Adipocyte (in vitro differentiated cells): ENCODE results near the gene SBK1.

Experiments used
- DNase-seq: peaks from one replicate; pipeline ENCODE4 v3.0.0-alpha.2; 2015; ENCODE audit warnings: low read depth
- H3K27me3 ChIP-seq: replicated peaks from 2 replicates; pipeline ENCODE4 v1.7.0; 2013; ENCODE audit warnings: mild to moderate bottlenecking, low read length, moderate library complexity; ENCODE audit not compliant: control insufficient read depth, insufficient read depth
- H3K36me3 ChIP-seq: 2 replicates; pipeline ENCODE4 v1.7.0; 2013; ENCODE audit warnings: low read length, mild to moderate bottlenecking, moderate library complexity; ENCODE audit not compliant: control insufficient read depth, insufficient read depth, severe bottlenecking
- H3K4me1 ChIP-seq: 2 replicates; pipeline ENCODE4 v1.7.0; 2013; ENCODE audit warnings: mild to moderate bottlenecking, low read length, moderate library complexity; ENCODE audit not compliant: control insufficient read depth, insufficient read depth
- H3K4me3 ChIP-seq: 2 replicates; pipeline ENCODE4 v1.7.0; 2013; ENCODE audit warnings: mild to moderate bottlenecking, low read length, moderate library complexity
- H3K9ac ChIP-seq: 2 replicates; pipeline ENCODE4 v1.7.0; 2013; ENCODE audit warnings: mild to moderate bottlenecking, low read length, moderate library complexity
- H3K9me3 ChIP-seq: 2 replicates; pipeline ENCODE4 v1.7.0; 2013; ENCODE audit warnings: mild to moderate bottlenecking, low read length, moderate library complexity; ENCODE audit not compliant: control insufficient read depth

SBK1 gene

DNA sequence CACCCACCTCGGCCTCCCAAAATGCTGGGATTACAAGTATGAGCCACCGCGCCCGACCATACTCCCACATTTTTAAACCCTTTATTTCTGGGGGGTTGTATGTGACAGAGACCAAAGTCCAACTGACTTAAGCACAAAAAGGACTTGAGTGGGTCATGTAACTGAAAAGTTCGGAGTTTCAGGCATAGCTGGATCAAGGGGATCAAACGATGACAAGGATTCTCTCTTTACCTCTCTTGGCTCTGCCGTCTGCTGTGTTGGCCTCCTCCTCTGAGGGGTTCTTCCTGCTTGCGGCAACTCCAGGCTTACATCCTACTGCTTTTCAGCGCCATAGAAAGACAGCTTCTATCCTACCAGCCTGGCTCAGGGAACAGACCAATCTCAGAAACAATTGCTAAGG is 9.2 kb upstream of the SBK1 start:
- Histone ChIP-seq H3K27me3 (peaks cover 45% of the 10 kb centered on the region), H3K4me1 (no peaks in the 10 kb centered on the region), H3K9me3 (no peaks in the 10 kb centered on the region), H3K9ac (no peak overlapping the region), H3K36me3 (no peaks in the 10 kb centered on the region), H3K4me3 (no peak overlapping the region)
- no peak for DNase-seq

DNA sequence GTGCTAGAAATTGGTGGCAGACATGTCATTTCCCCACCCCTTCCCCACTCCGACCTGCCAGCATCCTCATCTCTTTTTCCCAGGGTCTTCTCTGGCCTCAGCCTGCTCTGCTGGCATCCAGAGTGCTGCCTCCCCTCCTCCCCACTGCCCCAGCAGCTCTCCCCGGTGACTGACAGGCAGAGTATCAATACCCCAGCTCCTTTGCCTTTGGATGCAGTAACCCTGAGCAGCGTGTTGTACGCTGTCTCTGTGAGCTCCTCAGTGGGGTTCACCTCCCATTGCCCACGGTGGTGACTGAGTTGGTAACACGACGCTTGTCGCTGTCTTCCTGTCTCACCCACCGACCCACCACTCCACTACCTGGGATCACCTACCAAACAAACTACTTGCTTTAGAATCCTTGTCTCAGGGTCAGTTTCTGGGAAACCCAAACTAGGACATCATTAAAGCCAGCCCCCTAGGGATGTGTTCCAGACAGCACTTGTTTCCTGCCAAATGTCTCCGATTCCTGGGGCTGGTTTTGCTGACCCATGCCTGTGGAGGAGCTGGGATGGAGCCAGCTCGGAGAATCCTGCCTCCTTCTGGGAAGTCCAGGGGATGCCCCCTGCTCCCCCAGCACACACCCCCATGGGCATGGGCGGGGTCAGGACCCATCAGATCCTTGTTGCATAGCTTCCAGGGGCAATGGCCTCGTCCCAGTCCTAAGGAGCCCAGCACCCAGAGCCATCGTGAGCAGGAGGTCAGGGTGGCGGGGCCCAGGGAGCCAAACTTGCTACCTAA is 8.3 kb upstream of the SBK1 start:
- peaks cover 52% of the 10 kb centered on the region for H3K27me3 ChIP-seq
- H3K36me3 ChIP-seq: no peaks in the 10 kb centered on the region
- no peak overlapping the region for H3K4me3 ChIP-seq
- H3K4me1 ChIP-seq: no peaks in the 10 kb centered on the region
- H3K9me3 ChIP-seq: no peaks in the 10 kb centered on the region
- no peak overlapping the region for H3K9ac ChIP-seq
- DNase-seq: no peak

DNA sequence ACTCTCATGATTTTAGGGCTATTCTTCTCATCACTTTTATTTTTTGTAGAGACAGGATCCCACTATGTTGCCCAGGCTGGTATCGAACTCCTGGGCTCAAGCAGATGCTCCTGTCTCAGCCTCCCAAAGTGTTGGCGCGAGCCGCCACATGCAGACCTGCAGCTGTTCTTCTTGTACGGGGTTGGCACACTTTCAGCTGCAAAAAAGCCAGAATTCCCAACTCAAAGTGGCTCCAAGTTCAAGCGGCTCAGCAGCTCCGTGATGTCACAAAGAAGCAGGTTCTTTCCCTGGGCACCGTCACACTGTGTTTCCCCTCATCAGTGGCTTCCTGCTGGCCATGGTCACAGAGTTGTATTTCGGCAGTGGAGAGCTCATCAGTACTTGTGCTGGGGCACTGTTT is 6.7 kb upstream of the SBK1 start:
- Histone ChIP-seq H3K9ac (no peak overlapping the region), H3K4me1 (no peaks in the 10 kb centered on the region), H3K9me3 (no peaks in the 10 kb centered on the region), H3K27me3 (peaks cover 61% of the 10 kb centered on the region), H3K36me3 (no peaks in the 10 kb centered on the region), H3K4me3 (no peak overlapping the region)
- no peak for DNase-seq

DNA sequence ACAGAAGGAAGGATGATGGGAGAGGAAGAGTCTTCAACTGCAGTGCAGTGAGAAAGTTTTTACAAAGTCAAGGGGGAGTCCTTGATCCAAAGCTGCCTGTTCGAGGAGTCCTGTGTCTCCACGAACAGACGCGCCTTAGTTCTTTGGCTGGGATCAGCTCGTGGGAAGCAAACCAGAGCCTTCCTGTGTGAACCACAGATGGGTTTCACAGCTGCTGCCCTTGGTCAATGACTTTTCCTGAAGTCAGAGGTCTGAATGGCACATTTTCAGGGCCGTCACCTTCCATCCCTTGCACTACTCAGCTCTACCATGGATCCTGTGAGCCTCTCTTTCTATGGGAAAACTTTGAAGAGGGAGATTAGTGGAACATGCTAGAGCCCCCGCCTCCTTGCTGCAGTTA is 4.2 kb upstream of the SBK1 start:
- no peaks in the 10 kb centered on the region for H3K4me1 ChIP-seq
- H3K4me3 ChIP-seq: no peak overlapping the region
- no peaks in the 10 kb centered on the region for H3K9me3 ChIP-seq
- no peak overlapping the region for H3K9ac ChIP-seq
- DNase-seq: no peak
- H3K36me3 ChIP-seq: no peaks in the 10 kb centered on the region
- peaks cover 50% of the 10 kb centered on the region for H3K27me3 ChIP-seq

DNA sequence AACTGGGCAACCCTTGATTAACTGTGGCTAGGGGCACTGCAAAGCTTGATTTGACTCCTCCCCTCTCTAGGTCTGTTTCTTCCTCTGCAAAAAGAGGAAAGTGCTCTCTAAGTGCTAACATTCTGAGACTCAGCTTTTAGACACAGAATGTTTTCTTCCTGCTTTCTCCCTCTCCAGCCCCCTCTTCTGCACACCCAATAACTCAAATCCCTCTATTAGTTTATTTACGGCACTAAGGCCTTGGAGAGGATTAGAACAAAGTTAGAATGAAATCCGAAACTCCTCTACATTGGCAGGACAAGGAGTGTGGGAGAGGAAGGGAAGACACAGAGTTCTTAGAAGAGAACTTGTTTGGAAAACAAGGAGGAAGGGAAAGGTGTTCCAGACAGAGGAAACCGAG is 3.3 kb upstream of the SBK1 start:
- Histone ChIP-seq H3K4me1 (no peaks in the 10 kb centered on the region), H3K27me3 (peaks cover 51% of the 10 kb centered on the region), H3K9me3 (no peaks in the 10 kb centered on the region), H3K36me3 (no peaks in the 10 kb centered on the region), H3K9ac (no peak overlapping the region), H3K4me3 (no peak overlapping the region)
- DNase-seq: no peak

DNA sequence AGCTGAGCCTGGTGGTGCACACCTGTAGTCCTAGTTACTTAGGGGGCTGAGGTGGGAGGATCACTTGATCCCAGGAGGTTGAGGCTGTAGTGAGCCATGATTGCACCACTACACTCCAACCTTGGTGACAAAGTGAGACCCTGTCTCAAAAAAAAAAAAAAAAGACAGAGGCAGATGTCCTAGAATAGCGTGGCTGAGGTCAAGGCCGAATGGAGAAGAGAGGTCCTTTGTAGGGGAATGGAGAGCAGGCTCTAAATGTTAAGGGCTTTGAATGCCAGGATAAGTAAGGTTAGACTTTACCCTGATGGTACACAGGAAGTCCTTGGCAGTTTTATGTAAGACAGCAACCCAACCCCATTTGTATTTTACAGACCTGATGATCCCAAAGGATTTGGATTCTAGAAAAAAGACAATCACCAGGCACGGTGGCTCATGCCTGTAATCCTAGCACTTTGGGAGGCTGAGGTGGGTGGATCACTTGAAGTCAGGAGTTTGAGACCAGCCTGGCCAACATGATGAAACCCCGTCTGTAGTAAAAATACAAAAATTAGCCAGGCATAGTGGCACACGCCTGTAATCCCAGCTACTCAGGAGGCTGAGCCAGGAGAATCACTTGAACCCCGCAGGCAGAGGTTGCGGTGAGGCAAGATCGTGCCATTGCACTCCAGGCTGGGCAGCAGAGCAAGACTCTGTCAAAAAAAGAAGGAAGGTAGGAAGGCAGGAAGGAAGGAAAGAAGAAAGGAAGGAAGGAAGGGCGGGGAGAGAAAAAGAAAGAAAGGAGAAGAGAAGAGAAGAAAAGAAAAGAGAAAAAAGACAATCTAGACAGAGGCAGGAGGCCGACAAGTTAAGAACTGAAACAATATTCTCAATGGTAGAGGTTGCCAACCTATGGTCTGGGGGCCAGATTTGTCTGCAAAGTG is 2.1 kb upstream of the SBK1 start:
- DNase-seq: no peak
- peaks cover 49% of the 10 kb centered on the region for H3K27me3 ChIP-seq
- H3K36me3 ChIP-seq: no peaks in the 10 kb centered on the region
- H3K9me3 ChIP-seq: no peaks in the 10 kb centered on the region
- no peaks in the 10 kb centered on the region for H3K4me1 ChIP-seq
- no peak overlapping the region for H3K4me3 ChIP-seq
- H3K9ac ChIP-seq: no peak overlapping the region

DNA sequence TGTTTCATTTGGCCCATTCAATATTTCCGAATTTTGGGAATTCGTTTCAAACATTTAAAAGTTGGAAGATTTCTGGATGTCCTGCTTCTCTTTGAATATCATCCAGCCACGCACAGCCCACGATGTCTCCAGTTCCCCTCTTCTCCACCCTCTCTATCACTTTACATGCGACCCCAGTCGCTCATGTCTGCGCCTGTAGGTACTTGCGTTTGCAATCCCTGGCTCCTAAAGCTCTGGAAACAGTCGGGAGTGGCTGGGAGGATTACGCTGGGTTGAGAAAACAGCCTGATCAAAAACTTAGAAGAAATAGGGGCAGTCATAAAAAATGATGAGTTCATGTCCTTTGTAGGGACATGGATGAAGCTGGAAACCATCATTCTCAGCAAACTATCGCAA is 1.5 kb upstream of the SBK1 start:
- Histone ChIP-seq H3K4me1 (no peaks in the 10 kb centered on the region), H3K9ac (no peak overlapping the region), H3K36me3 (no peaks in the 10 kb centered on the region), H3K4me3 (no peak overlapping the region), H3K9me3 (no peaks in the 10 kb centered on the region), H3K27me3 (peaks cover 52% of the 10 kb centered on the region)
- DNase-seq: no peak

DNA sequence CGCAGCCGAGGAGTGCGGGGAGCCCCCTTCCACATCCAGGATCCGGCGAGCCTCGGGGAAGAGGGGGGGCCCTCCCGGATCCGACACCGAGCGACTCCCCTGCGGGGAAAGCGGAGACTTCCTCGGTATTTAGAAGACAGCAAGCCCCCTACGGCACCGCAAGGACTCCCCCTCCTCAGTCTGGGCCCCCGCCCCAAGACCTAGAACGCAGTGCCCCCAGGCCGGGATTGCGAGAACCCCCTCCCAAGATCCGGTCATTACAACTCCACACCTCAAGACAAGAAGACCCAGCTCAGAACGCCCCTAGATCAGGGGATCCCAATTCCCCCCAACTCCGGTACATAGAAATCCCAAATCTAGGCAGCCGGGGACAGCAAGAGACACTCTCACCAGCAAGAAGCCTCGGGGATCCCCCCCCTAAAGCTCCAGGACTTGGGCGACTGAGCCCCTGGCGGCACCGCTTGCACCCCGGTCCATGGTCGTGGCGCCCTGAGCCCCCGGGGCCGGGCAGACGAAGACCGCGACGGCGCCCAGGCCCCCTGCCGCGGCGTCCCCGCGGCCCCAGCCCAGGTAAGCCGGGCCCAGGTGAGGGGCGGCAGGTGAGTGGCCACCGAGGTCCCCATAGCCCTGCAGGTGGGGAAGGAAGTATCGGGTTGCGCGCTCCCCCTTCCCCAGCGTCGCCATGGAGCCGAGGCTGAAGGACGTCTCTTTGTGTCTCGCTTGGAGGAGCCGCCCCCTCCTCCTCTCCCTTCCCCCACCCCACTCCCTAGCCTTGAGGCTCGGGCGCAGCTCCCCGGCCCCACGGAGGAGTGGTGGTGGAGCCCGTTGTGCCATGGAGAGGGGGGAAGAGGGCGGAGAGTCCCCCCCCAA is 641 bp downstream of the SBK1 start:
- Histone ChIP-seq H3K4me1 (no peaks in the 10 kb centered on the region), H3K4me3 (no peak overlapping the region), H3K9me3 (no peaks in the 10 kb centered on the region), H3K27me3 (peaks cover 50% of the 10 kb centered on the region), H3K9ac (no peak overlapping the region), H3K36me3 (no peaks in the 10 kb centered on the region)
- no peak for DNase-seq

DNA sequence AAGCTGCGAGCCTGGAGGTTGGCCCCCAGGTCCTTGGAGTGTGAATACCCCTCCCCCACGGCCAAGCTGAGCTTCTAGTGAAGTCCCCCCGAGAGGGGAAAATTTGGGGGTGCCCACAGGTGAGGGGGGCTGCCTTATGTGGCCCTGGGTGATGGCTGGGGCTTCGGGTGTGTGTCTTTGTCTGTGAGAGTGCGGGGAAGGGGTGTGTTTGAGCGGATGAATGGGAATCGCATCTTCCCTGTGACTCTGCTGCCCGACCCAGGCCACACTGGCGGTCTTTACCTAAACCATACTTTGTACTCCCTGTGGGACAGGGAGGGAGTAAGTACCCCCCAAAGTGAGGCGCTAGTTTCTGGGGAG is 1.3 kb downstream of the SBK1 start:
- Histone ChIP-seq H3K4me1 (no peaks in the 10 kb centered on the region), H3K9ac (no peak overlapping the region), H3K36me3 (no peaks in the 10 kb centered on the region), H3K4me3 (no peak overlapping the region), H3K27me3 (peaks cover 45% of the 10 kb centered on the region), H3K9me3 (no peaks in the 10 kb centered on the region)
- DNase-seq: no peak

DNA sequence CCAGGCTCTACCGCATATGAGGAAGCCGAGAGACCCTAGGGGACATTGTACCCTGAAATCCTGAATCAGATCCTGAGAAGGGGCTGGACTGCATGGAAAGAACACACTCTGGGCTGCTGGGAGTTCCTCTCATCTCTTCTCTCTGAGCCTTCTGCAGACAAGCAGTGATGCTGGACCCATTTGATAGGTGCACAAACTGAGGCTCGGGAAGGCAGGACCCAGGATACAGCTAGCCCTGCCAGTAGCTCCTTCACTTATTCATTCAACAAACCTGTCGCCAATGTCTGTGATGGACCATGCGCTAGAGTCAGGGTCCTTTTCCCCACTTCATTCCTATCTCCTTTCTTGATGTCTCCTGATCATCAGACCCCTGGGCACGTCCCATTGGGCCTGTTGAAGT is 1.9 kb downstream of the SBK1 start:
- Histone ChIP-seq H3K36me3 (no peaks in the 10 kb centered on the region), H3K9ac (no peak overlapping the region), H3K4me3 (no peak overlapping the region), H3K27me3 (peaks cover 42% of the 10 kb centered on the region), H3K9me3 (no peaks in the 10 kb centered on the region), H3K4me1 (no peaks in the 10 kb centered on the region)
- no peak for DNase-seq

DNA sequence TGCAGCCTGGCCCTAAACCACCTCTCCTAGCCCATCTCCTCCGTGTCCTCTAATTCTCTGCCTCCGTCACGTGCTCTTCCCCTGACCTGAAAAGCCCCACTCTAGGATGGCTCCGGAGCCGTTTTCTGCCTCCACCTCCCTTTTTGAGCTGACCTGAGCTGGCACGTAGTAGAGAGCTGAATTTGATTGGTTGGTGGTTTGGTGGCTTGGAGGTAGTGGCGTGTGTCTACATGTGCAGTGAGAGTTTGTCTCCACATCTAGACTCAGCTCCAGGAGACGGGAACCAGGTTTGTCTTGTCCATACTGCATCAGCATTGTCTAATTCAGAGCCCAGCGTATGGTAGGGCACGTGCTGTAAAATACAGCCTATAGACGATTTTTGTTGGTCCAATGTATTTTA is 3.0 kb downstream of the SBK1 start:
- H3K4me1 ChIP-seq: no peaks in the 10 kb centered on the region
- no peak overlapping the region for H3K4me3 ChIP-seq
- H3K9ac ChIP-seq: no peak overlapping the region
- no peaks in the 10 kb centered on the region for H3K36me3 ChIP-seq
- DNase-seq: no peak
- peaks cover 47% of the 10 kb centered on the region for H3K27me3 ChIP-seq
- H3K9me3 ChIP-seq: no peaks in the 10 kb centered on the region
